GM18505 (cell line): ENCODE data around the gene SON.
"Not testable (repeated sequence)": the region's sequence is repeated elsewhere in the genome, so short reads cannot be mapped to it uniquely, and the experiment has no call there.

ENCODE experiments used
- ATAC-seq: cut with Tn5 transposase; IDR thresholded peaks from one replicate; pipeline ENCODE4 v1.9.1; 2021; ENCODE audit not compliant: unreplicated experiment
- POLR2A ChIP-seq: IDR thresholded peaks from 4 replicates; pipeline ENCODE4 v1.6.1; 2011; ENCODE audit warnings: borderline replicate concordance; ENCODE audit not compliant: insufficient read depth, insufficient read length; ENCODE audit errors: extremely low read depth

The SON gene

GRCh38 chr21:33542640-33543504, at the start of gene SON:
Gene SON, plus strand, starts transcription at chr21:33543038. Its CDS starts 55 bp downstream, at chr21:33543093.
- peak; percentile 95 for TF ChIP-seq POLR2A
- ATAC-seq: peak; percentile 88

GRCh38 chr21:33493756-33494155, 49.1 kb upstream of the SON start:
- no peak for TF ChIP-seq POLR2A
- ATAC-seq: no peak

GRCh38 chr21:33495743-33496142, 47.1 kb upstream of the SON start:
- ATAC-seq: no peak
- TF ChIP-seq POLR2A: no peak

- no peak for TF ChIP-seq POLR2A
- ATAC-seq: no peak
Observed at GRCh38 chr21:33496345-33496744, 46.5 kb upstream of the SON start.

GRCh38 chr21:33505833-33506232, 37.0 kb upstream of the SON start:
- no peak for ATAC-seq
- no peak for TF ChIP-seq POLR2A

- not testable (repeated sequence) for ATAC-seq
Observed at GRCh38 chr21:33507003-33507402, 35.8 kb upstream of the SON start.

GRCh38 chr21:33510826-33511225, 32.0 kb upstream of the SON start:
- TF ChIP-seq POLR2A: no peak
- ATAC-seq: no peak

GRCh38 chr21:33511639-33512038, 31.2 kb upstream of the SON start:
- TF ChIP-seq POLR2A: no peak
- ATAC-seq: no peak

- no peak for TF ChIP-seq POLR2A
- ATAC-seq: no peak
Observed at GRCh38 chr21:33512481-33512880, 30.4 kb upstream of the SON start.

- no peak for TF ChIP-seq POLR2A
- no peak for ATAC-seq
Observed at GRCh38 chr21:33514229-33514628, 28.6 kb upstream of the SON start.

- ATAC-seq: no peak
- TF ChIP-seq POLR2A: no peak
Observed at GRCh38 chr21:33518899-33519298, 23.9 kb upstream of the SON start.

GRCh38 chr21:33522297-33522952, 20.4 kb upstream of the SON start:
- no peak for TF ChIP-seq POLR2A
- ATAC-seq: no peak

- ATAC-seq: no peak
- TF ChIP-seq POLR2A: no peak
Observed at GRCh38 chr21:33522953-33523349, 19.9 kb upstream of the SON start.

- TF ChIP-seq POLR2A: no peak
- no peak for ATAC-seq
Observed at GRCh38 chr21:33531007-33531406, 11.8 kb upstream of the SON start.
